Mucosa of rectum (tissue), 2 donors: ENCODE results near the gene BMERB1.

Source experiments
- H3K27ac ChIP-seq, 2 donors: one replicate each; pipeline ENCODE4 v1.7.0; 2013; ENCODE audit warnings: inconsistent platforms in 2 of 2, low read depth in 2 of 2, low read length in 2 of 2
- H3K27me3 ChIP-seq, 2 donors: one replicate each; pipeline ENCODE4 v1.7.0; 2013; ENCODE audit warnings: low read length in 2 of 2; ENCODE audit not compliant: control insufficient read depth in 2 of 2, insufficient read depth in 2 of 2
- H3K36me3 ChIP-seq, 2 donors: one replicate each; pipeline ENCODE4 v1.7.0; 2013; ENCODE audit warnings: low read length in 2 of 2; ENCODE audit not compliant: control insufficient read depth in 2 of 2, insufficient read depth in 2 of 2
- H3K4me1 ChIP-seq, 2 donors: one replicate each; pipeline ENCODE4 v1.7.0; 2013; ENCODE audit warnings: low read length in 2 of 2, mild to moderate bottlenecking in 1 of 2; ENCODE audit not compliant: control insufficient read depth in 2 of 2, insufficient read depth in 2 of 2
- H3K4me3 ChIP-seq, 2 donors: one replicate each; pipeline ENCODE4 v1.7.0; 2013; ENCODE audit warnings: low read length in 2 of 2
- H3K9ac ChIP-seq, 2 donors: one replicate each; pipeline ENCODE4 v1.7.0; 2013; ENCODE audit warnings: low read length in 2 of 2, low read depth in 1 of 2, mild to moderate bottlenecking in 1 of 2
- H3K9me3 ChIP-seq, 2 donors: one replicate each; pipeline ENCODE4 v1.7.0; 2013; ENCODE audit warnings: low read length in 2 of 2; ENCODE audit not compliant: control insufficient read depth in 2 of 2
- donor health status: healthy.
- donor health status: Normal muscosa, but diverticular disease.

The BMERB1 gene

GRCh38 chr16:15507959-15508627, 73.7 kb downstream of the BMERB1 start:
- H3K9me3 ChIP-seq: no peaks in the 10 kb centered on the region
- H3K4me3 ChIP-seq: no peak overlapping the region
- no peaks in the 10 kb centered on the region for H3K36me3 ChIP-seq
- no peaks in the 10 kb centered on the region for H3K4me1 ChIP-seq
- no peak overlapping the region for H3K27ac ChIP-seq
- H3K9ac ChIP-seq: no peak overlapping the region
- H3K27me3 ChIP-seq: no peaks in the 10 kb centered on the region

GRCh38 chr16:15509051-15509592, 74.7 kb downstream of the BMERB1 start:
- Histone ChIP-seq H3K4me1 (no peaks in the 10 kb centered on the region), H3K9me3 (no peaks in the 10 kb centered on the region), H3K27ac (no peak overlapping the region), H3K27me3 (no peaks in the 10 kb centered on the region), H3K4me3 (no peak overlapping the region), H3K36me3 (no peaks in the 10 kb centered on the region), H3K9ac (no peak overlapping the region)

GRCh38 chr16:15509593-15510535, 75.5 kb downstream of the BMERB1 start:
- H3K9ac ChIP-seq: no peak overlapping the region
- no peaks in the 10 kb centered on the region for H3K4me1 ChIP-seq
- no peaks in the 10 kb centered on the region for H3K27me3 ChIP-seq
- no peaks in the 10 kb centered on the region for H3K36me3 ChIP-seq
- no peak overlapping the region for H3K27ac ChIP-seq
- H3K9me3 ChIP-seq: no peaks in the 10 kb centered on the region
- no peak overlapping the region for H3K4me3 ChIP-seq

- Histone ChIP-seq H3K36me3 (no peaks in the 10 kb centered on the region), H3K9me3 (no peaks in the 10 kb centered on the region), H3K27me3 (no peaks in the 10 kb centered on the region), H3K4me3 (no peak overlapping the region), H3K9ac (no peak overlapping the region), H3K27ac (no peak overlapping the region), H3K4me1 (no peaks in the 10 kb centered on the region)
Observed at GRCh38 chr16:15510992-15511391, 76.6 kb downstream of the BMERB1 start.

GRCh38 chr16:15511759-15512487, 77.5 kb downstream of the BMERB1 start:
- no peak overlapping the region for H3K4me3 ChIP-seq
- H3K27ac ChIP-seq: no peak overlapping the region
- H3K36me3 ChIP-seq: no peaks in the 10 kb centered on the region
- H3K9me3 ChIP-seq: no peaks in the 10 kb centered on the region
- H3K9ac ChIP-seq: no peak overlapping the region
- no peaks in the 10 kb centered on the region for H3K27me3 ChIP-seq
- H3K4me1 ChIP-seq: no peaks in the 10 kb centered on the region

GRCh38 chr16:15513156-15513555, 78.8 kb downstream of the BMERB1 start:
- H3K36me3 ChIP-seq: no peaks in the 10 kb centered on the region
- H3K27me3 ChIP-seq: no peaks in the 10 kb centered on the region
- no peaks in the 10 kb centered on the region for H3K4me1 ChIP-seq
- no peak overlapping the region for H3K9ac ChIP-seq
- no peak overlapping the region for H3K4me3 ChIP-seq
- no peaks in the 10 kb centered on the region for H3K9me3 ChIP-seq
- no peak overlapping the region for H3K27ac ChIP-seq

- peaks cover 0 to 3% of the 10 kb centered on the region in 2 donors for H3K4me1 ChIP-seq
- no peak overlapping the region for H3K9ac ChIP-seq
- H3K27me3 ChIP-seq: no peaks in the 10 kb centered on the region
- H3K36me3 ChIP-seq: no peaks in the 10 kb centered on the region
- H3K27ac ChIP-seq: no peak overlapping the region
- no peak overlapping the region for H3K4me3 ChIP-seq
- H3K9me3 ChIP-seq: no peaks in the 10 kb centered on the region
Observed at GRCh38 chr16:15515992-15516391, 81.6 kb downstream of the BMERB1 start.

GRCh38 chr16:15516609-15517008, 82.2 kb downstream of the BMERB1 start:
- Histone ChIP-seq H3K27me3 (no peaks in the 10 kb centered on the region), H3K4me3 (no peak overlapping the region), H3K27ac (no peak overlapping the region), H3K9me3 (no peaks in the 10 kb centered on the region), H3K4me1 (peaks cover 0 to 4% of the 10 kb centered on the region in 2 donors), H3K9ac (no peak overlapping the region), H3K36me3 (no peaks in the 10 kb centered on the region)

GRCh38 chr16:15517743-15518377, 83.5 kb downstream of the BMERB1 start:
- Histone ChIP-seq H3K9ac (no peak overlapping the region), H3K27me3 (no peaks in the 10 kb centered on the region), H3K36me3 (no peaks in the 10 kb centered on the region), H3K27ac (peak overlapping the region in 1 of 2 donors; percentile 14), H3K4me3 (no peak overlapping the region), H3K9me3 (no peaks in the 10 kb centered on the region), H3K4me1 (peaks cover 0 to 7% of the 10 kb centered on the region in 2 donors)
